ENCODE data around the gene GABBR2.

The GABBR2 gene

GRCh38 chr9:98327249-98327561 is 381.5 kb downstream of the GABBR2 start:
- no peak for DNase-seq
- Mint-ChIP-seq H3K4me3 (no peak overlapping the region), H3K36me3 (ENCODE audit: low read depth) (no peaks in the 10 kb centered on the region), H3K27ac (no peak overlapping the region), H3K9me3 (no peaks in the 10 kb centered on the region), H3K27me3 (ENCODE audit: low read depth, poor library complexity) (peaks cover 12% of the 10 kb centered on the region), H3K4me1 (no peaks in the 10 kb centered on the region)
- no peak for TF ChIP-seq CTCF (IDR thresholded peaks at IDR 0.05)

GRCh38 chr9:98326459-98327248 is 382.1 kb downstream of the GABBR2 start:
- no peak for TF ChIP-seq CTCF (IDR thresholded peaks at IDR 0.05)
- H3K9me3 Mint-ChIP-seq, result no peaks in the 10 kb centered on the region
- no peak for DNase-seq
- no peaks in the 10 kb centered on the region for H3K4me1 Mint-ChIP-seq
- no peak overlapping the region for H3K4me3 Mint-ChIP-seq
- no peak overlapping the region for H3K27ac Mint-ChIP-seq
- H3K36me3 Mint-ChIP-seq (ENCODE audit: low read depth), result no peaks in the 10 kb centered on the region
- H3K27me3 Mint-ChIP-seq (ENCODE audit: low read depth, poor library complexity), result peaks cover 12% of the 10 kb centered on the region

- DNase-seq, result no peak
- Mint-ChIP-seq H3K27ac (no peak overlapping the region), H3K4me1 (no peaks in the 10 kb centered on the region), H3K36me3 (ENCODE audit: low read depth) (no peaks in the 10 kb centered on the region), H3K4me3 (no peak overlapping the region), H3K9me3 (no peaks in the 10 kb centered on the region), H3K27me3 (ENCODE audit: low read depth, poor library complexity) (peaks cover 8% of the 10 kb centered on the region)
- TF ChIP-seq CTCF (IDR thresholded peaks at IDR 0.05), result no peak
Measured at GRCh38 chr9:98324801-98325200, 383.9 kb downstream of the GABBR2 start.

- H3K9me3 Mint-ChIP-seq, result peaks cover 3% of the 10 kb centered on the region
- DNase-seq, result no peak
- H3K27me3 Mint-ChIP-seq (ENCODE audit: low read depth, poor library complexity), result peaks cover 6% of the 10 kb centered on the region
- H3K36me3 Mint-ChIP-seq (ENCODE audit: low read depth), result no peaks in the 10 kb centered on the region
- no peak for TF ChIP-seq CTCF (IDR thresholded peaks at IDR 0.05)
- no peaks in the 10 kb centered on the region for H3K4me1 Mint-ChIP-seq
- no peak overlapping the region for H3K27ac Mint-ChIP-seq
- H3K4me3 Mint-ChIP-seq, result no peak overlapping the region
Measured at GRCh38 chr9:98323831-98324135, 385.0 kb downstream of the GABBR2 start.

- DNase-seq, result no peak
- Mint-ChIP-seq H3K27ac (no peak overlapping the region), H3K36me3 (ENCODE audit: low read depth) (no peaks in the 10 kb centered on the region), H3K9me3 (peaks cover 3% of the 10 kb centered on the region), H3K4me1 (no peaks in the 10 kb centered on the region), H3K27me3 (ENCODE audit: low read depth, poor library complexity) (peaks cover 9% of the 10 kb centered on the region), H3K4me3 (no peak overlapping the region)
- TF ChIP-seq CTCF (IDR thresholded peaks at IDR 0.05), result no peak
Measured at GRCh38 chr9:98323051-98323830, 385.5 kb downstream of the GABBR2 start.

GRCh38 chr9:98321269-98321668 is 387.5 kb downstream of the GABBR2 start:
- peaks cover 3% of the 10 kb centered on the region for H3K9me3 Mint-ChIP-seq
- no peak overlapping the region for H3K27ac Mint-ChIP-seq
- no peak for TF ChIP-seq CTCF (IDR thresholded peaks at IDR 0.05)
- no peak overlapping the region for H3K4me3 Mint-ChIP-seq
- H3K36me3 Mint-ChIP-seq (ENCODE audit: low read depth), result no peaks in the 10 kb centered on the region
- peaks cover 13% of the 10 kb centered on the region for H3K27me3 Mint-ChIP-seq (ENCODE audit: low read depth, poor library complexity)
- no peaks in the 10 kb centered on the region for H3K4me1 Mint-ChIP-seq
- no peak for DNase-seq

Measured in nephron progenitor cell (in vitro differentiated cells).